NCI-H2171 treated with DMSO at 0.1 percent for 48 hours (cell line): ENCODE data around the gene GSN.
"Not testable (repeated sequence)": the region's sequence is repeated elsewhere in the genome, so short reads cannot be mapped to it uniquely, and the experiment has no call there.

ENCODE experiments used
- DNase-seq: peaks from one replicate; lab custom pipeline; 2025; lab: John Stamatoyannopoulos, UW

GSN gene

DNA sequence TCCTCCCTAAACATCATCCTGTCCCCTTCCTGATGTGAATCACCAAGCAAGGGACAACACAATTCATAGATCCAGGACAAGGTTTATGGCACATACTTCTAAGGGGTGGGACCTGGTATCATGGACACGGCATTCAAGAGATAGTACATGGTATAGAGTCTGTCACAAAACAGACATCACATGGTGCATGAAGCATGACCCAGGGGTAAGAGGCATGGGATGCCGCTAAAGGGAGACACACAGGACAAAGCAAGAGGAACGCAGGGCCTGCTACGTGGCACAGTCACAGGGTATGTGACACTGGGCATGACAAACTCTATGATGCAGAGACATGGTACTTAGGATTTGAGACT is 20.7 kb downstream of the GSN start:
- DNase-seq = no peak

GRCh38 chr9:121289026-121289771 is 21.2 kb downstream of the GSN start:
- peak; percentile 76 for DNase-seq

GRCh38 chr9:121289772-121290370 is 21.9 kb downstream of the GSN start:
- no peak for DNase-seq

GRCh38 chr9:121291536-121291935 is 23.6 kb downstream of the GSN start:
- DNase-seq = not testable (repeated sequence)

DNA sequence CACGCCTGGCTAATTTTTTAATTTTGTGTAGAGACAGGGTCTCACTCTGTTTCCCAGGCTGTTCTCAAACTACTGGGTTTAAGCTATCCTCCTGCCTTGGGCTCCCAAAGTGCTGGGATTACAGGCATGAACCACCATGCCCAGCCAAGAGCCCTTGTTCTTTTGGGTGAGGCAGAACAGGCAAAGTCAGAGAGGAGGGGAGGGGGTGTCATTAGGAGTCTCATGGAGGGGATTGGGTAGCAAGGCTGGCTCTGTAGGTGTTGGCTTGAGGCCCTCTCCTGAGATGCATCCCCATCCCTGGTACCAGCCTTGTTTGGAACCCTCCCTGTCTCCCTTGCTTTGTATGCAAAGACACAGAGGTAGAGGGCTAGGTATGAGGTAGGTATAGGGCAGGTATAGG is 24.1 kb downstream of the GSN start:
- DNase-seq = no peak

DNA sequence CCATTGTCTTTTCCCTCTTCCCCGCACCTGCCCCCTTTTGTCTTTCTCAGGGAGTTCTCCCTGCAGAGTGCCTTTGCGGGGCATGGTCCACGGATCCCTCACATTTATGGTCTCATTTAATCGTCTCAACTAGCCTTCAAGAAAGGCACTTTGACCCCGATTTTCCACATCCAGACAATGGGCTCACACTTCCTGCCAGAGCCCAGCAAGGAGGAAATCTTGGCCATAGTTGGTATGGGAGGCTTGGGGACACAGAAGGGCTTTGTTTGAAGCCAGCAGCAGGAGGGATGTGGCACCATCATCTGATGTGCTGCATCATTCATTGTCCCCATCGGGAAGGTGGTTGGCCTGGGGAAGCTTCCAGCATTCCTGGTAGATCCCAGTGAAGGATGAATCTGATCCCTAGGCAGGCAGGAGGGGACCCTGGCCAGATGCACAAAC is 24.9 kb downstream of the GSN start:
- DNase-seq = no peak

DNA sequence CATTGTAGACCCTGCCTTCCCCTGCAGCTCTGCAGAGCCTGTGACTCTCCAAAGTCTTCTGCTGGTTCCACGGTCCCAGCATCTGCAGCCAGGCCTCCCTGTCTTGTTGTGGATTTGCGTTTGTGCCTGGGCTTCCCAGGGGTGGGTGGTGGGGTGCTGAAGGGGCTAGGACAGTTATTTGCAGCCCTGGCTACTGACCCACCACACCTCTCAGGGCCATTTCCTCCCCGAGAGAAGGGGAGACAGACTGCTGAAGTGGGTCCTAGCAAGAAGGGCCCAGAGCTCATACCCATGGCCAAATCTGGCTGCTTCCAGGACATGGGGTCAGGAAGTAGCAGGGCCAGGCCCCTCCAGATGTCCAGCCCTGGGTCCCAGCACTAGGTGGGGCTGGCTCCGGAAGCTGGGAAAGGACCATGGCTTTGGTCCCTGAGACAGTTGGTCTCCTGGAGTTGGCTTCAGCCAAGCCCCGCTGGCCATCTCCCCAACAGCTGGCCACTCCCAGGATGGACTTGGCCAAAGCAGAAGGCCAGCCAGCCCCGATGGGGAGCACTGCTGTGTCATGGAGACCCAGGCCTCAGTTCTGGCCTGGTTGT is 26.3 kb downstream of the GSN start:
- DNase-seq = no peak

GRCh38 chr9:121294866-121295661 is 27.1 kb downstream of the GSN start:
- DNase-seq = no peak

- no peak for DNase-seq
These were observed 27.8 kb downstream of the GSN start for GRCh38 chr9:121295662-121296191.

- DNase-seq = no peak
These were observed 28.5 kb downstream of the GSN start for GRCh38 chr9:121296213-121297127.

DNA sequence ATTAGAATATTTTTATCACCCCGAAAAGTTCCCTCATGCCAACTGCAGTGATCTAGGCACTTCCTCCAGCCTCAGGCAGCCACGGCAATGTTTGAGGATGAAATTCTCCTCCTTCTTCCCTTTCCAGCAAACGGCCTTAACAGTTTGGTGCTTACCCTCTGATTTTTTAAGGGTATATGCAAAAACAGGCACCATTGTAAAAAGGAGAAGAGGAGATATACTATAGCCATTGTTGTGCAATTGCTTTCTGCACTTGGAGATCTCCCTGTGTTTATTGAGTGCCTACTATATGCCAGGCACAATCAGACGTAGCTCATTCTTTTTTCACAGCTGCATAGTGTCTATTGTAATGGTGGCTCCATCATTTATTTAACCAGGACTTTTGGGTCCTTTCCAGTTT is 29.4 kb downstream of the GSN start:
- no peak for DNase-seq

- DNase-seq = no peak
These were observed 30.1 kb downstream of the GSN start for GRCh38 chr9:121298016-121298538.

DNA sequence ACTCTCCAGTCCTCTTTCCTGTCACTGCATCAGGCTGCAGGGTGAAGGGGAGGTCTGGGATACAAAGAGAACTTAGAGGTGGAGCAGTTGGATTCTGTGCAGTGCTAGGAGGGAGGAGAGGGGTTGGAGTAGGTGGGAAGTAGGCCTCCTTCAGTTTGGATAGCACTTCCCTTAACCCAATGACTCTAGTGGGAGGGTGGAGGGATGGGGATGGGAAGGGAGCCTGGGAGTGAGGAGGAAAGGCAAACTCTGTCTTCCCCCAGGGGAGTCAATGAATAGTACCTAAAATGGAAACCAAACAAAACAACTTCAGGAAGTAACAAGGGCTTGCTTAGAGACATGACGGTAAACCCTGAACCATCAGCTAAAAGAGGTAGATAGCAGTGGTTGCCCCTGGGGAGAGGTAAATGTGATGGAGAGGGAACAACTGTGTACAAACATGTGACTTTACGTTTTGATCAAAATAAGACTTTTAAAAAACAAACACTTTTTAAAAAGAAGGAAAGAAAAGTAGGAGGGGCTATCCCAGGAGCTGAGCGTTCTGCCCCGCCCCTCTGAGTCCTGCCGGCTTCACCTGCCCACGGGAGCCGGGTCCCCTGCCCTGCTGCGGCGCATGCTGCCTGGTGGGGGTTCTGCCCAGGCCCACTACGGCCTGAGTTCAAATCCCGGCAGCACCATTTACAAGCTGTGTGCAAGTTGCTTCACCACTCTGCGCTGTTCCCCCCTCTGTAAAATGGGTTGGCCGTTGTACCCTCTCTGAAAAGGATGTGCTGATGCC is 30.9 kb downstream of the GSN start:
- peak; percentile 58 for DNase-seq

- peak; percentile 62 for DNase-seq
These were observed 31.7 kb downstream of the GSN start for GRCh38 chr9:121299467-121300282.

- DNase-seq = no peak
These were observed 32.5 kb downstream of the GSN start for GRCh38 chr9:121300283-121301119.

GRCh38 chr9:121301881-121302286 is 33.9 kb downstream of the GSN start:
- no peak for DNase-seq

DNA sequence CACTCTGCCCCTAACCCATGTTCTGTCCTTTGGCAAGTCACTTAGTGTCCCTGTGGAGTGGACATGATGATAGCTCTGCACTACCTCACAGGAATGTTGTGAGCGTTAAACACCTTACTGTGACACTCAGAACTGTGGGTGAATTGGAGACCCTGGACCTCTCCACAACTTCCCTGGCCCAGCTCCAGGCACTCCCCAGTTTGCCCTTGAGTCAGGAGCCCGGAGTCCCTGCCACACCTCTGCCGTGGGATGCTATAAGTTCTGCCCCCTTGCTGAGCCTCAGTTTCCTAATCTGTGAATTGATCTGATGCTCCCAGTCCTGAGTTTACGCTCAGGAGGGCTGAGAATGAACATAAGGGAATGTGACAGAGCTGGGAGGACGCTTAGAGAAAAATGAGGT is 34.4 kb downstream of the GSN start:
- no peak for DNase-seq

- no peak for DNase-seq
These were observed 34.8 kb downstream of the GSN start for GRCh38 chr9:121302786-121303185.
